ENCODE measurements around the gene DMXL2.

DNA sequence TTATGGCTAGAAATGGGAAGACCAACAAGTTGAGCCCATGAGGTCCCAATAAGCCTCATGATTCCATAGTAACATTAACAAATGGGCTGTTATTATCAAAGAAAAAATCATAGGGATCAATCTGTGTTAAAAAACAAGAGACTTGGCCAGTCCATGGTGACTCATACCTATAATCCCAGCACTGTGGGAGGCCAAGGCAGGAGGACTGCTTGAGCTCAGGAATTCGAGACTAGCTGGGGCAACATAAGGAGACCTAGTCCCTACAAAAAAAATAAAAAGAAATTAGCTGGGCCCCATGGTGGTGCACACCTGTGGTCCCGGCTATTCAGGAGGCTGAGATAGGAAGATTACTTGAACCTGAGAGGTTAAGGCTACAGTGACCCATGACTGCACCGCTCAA lies 124.8 kb downstream of the DMXL2 start:
- TF ChIP-seq, protein P1, sequence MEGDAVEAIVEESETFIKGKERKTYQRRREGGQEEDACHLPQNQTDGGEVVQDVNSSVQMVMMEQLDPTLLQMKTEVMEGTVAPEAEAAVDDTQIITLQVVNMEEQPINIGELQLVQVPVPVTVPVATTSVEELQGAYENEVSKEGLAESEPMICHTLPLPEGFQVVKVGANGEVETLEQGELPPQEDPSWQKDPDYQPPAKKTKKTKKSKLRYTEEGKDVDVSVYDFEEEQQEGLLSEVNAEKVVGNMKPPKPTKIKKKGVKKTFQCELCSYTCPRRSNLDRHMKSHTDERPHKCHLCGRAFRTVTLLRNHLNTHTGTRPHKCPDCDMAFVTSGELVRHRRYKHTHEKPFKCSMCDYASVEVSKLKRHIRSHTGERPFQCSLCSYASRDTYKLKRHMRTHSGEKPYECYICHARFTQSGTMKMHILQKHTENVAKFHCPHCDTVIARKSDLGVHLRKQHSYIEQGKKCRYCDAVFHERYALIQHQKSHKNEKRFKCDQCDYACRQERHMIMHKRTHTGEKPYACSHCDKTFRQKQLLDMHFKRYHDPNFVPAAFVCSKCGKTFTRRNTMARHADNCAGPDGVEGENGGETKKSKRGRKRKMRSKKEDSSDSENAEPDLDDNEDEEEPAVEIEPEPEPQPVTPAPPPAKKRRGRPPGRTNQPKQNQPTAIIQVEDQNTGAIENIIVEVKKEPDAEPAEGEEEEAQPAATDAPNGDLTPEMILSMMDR (IDR thresholded peaks at IDR 0.05): no peak
- TF ChIP-seq TCF7L2 (IDR thresholded peaks at IDR 0.05; ENCODE audit: low read depth, low read length) (no peak), POLR2AphosphoS5 (IDR thresholded peaks at IDR 0.05; ENCODE audit: low read depth, low read length) (no peak), SIN3A (IDR thresholded peaks at IDR 0.05; ENCODE audit: borderline replicate concordance, insufficient read depth, low read depth, low read length) (no peak)
- TF ChIP-seq, protein P2, sequence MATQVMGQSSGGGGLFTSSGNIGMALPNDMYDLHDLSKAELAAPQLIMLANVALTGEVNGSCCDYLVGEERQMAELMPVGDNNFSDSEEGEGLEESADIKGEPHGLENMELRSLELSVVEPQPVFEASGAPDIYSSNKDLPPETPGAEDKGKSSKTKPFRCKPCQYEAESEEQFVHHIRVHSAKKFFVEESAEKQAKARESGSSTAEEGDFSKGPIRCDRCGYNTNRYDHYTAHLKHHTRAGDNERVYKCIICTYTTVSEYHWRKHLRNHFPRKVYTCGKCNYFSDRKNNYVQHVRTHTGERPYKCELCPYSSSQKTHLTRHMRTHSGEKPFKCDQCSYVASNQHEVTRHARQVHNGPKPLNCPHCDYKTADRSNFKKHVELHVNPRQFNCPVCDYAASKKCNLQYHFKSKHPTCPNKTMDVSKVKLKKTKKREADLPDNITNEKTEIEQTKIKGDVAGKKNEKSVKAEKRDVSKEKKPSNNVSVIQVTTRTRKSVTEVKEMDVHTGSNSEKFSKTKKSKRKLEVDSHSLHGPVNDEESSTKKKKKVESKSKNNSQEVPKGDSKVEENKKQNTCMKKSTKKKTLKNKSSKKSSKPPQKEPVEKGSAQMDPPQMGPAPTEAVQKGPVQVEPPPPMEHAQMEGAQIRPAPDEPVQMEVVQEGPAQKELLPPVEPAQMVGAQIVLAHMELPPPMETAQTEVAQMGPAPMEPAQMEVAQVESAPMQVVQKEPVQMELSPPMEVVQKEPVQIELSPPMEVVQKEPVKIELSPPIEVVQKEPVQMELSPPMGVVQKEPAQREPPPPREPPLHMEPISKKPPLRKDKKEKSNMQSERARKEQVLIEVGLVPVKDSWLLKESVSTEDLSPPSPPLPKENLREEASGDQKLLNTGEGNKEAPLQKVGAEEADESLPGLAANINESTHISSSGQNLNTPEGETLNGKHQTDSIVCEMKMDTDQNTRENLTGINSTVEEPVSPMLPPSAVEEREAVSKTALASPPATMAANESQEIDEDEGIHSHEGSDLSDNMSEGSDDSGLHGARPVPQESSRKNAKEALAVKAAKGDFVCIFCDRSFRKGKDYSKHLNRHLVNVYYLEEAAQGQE (IDR thresholded peaks at IDR 0.05; ENCODE audit: insufficient read depth in 1 of 2, low read depth in 2 of 2, low read length in 1 of 2): no peak

All from Panc1 (cell line).